Measurements from ENCODE around the gene SPAG9.

Gene SPAG9

DNA sequence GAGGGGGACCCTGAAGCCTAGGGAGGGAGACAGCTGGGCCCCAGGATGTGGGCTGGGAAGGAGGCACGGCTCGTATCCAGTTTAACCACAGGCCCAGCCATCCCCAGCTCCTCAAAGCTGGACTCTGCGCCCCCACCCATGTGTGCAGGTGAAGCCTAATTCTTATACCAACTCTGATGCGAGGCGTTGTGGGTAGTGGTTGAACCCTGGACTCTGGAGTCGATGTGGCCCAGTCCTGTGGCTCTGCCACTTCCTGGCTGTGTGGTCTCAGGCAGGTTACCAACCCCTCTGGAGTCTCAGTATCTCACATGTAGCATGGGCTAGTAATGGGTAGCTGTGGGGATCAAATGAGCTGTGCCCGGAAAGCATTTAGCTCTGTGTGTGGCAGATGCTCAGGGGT is 194.1 kb downstream of the SPAG9 start:
- TF ChIP-seq, protein P1, sequence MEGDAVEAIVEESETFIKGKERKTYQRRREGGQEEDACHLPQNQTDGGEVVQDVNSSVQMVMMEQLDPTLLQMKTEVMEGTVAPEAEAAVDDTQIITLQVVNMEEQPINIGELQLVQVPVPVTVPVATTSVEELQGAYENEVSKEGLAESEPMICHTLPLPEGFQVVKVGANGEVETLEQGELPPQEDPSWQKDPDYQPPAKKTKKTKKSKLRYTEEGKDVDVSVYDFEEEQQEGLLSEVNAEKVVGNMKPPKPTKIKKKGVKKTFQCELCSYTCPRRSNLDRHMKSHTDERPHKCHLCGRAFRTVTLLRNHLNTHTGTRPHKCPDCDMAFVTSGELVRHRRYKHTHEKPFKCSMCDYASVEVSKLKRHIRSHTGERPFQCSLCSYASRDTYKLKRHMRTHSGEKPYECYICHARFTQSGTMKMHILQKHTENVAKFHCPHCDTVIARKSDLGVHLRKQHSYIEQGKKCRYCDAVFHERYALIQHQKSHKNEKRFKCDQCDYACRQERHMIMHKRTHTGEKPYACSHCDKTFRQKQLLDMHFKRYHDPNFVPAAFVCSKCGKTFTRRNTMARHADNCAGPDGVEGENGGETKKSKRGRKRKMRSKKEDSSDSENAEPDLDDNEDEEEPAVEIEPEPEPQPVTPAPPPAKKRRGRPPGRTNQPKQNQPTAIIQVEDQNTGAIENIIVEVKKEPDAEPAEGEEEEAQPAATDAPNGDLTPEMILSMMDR (IDR thresholded peaks at IDR 0.05; ENCODE audit: low read depth, low read length): no peak
- H3K4me3 ChIP-seq (replicated peaks in 1 of 2; ENCODE audit: low read depth in 2 of 2, low read length in 2 of 2): no peak overlapping the region
- no peak for DNase-seq (ENCODE audit: low read depth in 2 of 2)

DNA sequence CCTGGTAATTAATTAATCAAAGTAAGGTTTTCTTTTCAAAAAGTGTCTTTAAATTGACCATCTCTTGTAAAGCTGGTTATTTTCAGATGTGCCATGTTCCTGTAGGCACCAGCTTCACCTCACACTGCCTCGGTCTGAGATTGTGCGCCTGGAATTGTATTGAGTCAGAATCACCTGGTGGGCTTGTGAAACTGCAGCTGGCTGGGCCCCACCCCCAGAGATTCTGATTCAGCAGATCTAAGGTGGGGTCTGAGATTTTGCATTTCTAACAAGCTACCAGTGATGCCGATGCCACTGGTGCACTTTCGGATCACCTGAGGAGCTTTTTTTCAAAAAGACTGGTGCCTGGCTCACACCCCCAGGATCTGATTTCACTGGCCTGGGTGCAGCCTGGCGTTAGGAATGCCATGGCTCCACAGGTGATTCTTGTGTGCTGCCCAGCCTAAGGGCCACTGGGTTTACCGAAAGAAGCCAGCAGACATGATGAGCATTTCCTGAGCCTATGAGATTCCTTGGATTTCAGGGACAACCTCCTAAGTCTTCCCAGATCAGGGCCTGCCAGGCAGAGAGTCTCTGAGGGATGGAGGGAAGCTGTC is 195.3 kb downstream of the SPAG9 start:
- no peak overlapping the region for H3K4me3 ChIP-seq (replicated peaks in 1 of 2; ENCODE audit: low read depth in 2 of 2, low read length in 2 of 2)
- no peak for DNase-seq (ENCODE audit: low read depth in 2 of 2)
- TF ChIP-seq, protein P1 (IDR thresholded peaks at IDR 0.05; ENCODE audit: low read depth, low read length): no peak

- TF ChIP-seq, protein P1 (IDR thresholded peaks at IDR 0.05; ENCODE audit: low read depth, low read length): no peak
- no peak overlapping the region for H3K4me3 ChIP-seq (replicated peaks in 1 of 2; ENCODE audit: low read depth in 2 of 2, low read length in 2 of 2)
- DNase-seq (ENCODE audit: low read depth in 2 of 2): no peak
Measured at GRCh38 chr17:50924800-50925199, 195.9 kb downstream of the SPAG9 start.

GRCh38 chr17:50924300-50924699 is 196.4 kb downstream of the SPAG9 start:
- no peak overlapping the region for H3K4me3 ChIP-seq (replicated peaks in 1 of 2; ENCODE audit: low read depth in 2 of 2, low read length in 2 of 2)
- TF ChIP-seq, protein P1 (IDR thresholded peaks at IDR 0.05; ENCODE audit: low read depth, low read length): no peak
- DNase-seq (ENCODE audit: low read depth in 2 of 2): no peak

- TF ChIP-seq, protein P1 (IDR thresholded peaks at IDR 0.05; ENCODE audit: low read depth, low read length): no peak
- H3K4me3 ChIP-seq (replicated peaks in 1 of 2; ENCODE audit: low read depth in 2 of 2, low read length in 2 of 2): no peak overlapping the region
- no peak for DNase-seq (ENCODE audit: low read depth in 2 of 2)
Measured at GRCh38 chr17:50923611-50924010, 197.1 kb downstream of the SPAG9 start.

DNA sequence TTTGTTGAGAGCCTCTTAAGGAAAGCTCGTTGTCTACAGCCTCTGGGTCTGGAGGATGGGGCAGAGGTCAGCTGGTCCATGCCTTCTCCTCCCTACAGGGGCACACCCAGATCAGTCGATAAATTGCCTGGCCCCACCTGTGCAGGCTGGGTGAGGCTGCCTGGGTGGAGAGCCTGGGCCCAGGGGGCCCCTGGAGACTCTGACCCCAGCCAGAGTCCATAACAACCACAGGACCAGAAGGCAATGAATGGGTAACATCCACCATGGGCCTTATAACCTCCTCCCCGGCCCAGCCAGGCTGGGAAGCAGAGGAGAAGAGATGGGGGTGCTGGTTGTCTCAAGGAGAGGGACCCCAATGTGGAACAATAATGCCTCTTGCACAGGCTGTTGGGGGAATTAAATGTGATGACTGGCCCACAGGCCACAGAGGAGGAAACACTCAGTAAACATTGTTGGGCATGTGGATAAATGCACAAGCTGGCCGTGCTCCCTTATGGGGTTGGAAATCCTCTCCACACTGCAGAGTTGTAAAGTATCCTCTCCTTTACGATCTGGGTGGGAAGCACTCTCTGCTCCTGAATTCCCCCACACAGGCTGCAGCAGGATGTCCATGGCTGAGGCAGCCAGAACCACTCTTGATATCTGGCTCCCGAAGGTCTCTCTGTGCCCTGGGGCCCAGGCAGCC is 197.8 kb downstream of the SPAG9 start:
- TF ChIP-seq, protein P1 (IDR thresholded peaks at IDR 0.05; ENCODE audit: low read depth, low read length): no peak
- DNase-seq (ENCODE audit: low read depth in 2 of 2): no peak
- no peak overlapping the region for H3K4me3 ChIP-seq (replicated peaks in 1 of 2; ENCODE audit: low read depth in 2 of 2, low read length in 2 of 2)
